ENCODE data around the gene MCU. TPM values are rescaled to one million over a fixed set of nuclear protein-coding genes. Genes with fewer than 3 reads are reported as not detected.
"Not testable (repeated sequence)": the region's sequence is repeated elsewhere in the genome, so short reads cannot be mapped to it uniquely, and the experiment has no call there.

Gene MCU
- total and polyA plus RNA-seq, 2 experiments from 2014 or later, result 31.6 to 41.7 TPM

GRCh38 chr10:72764151-72764550 lies 72.2 kb downstream of the MCU start:
- peaks cover 6% of the 10 kb centered on the region for H3K9me3 ChIP-seq (ENCODE audit: low read depth)
- no peak overlapping the region for H3K27ac ChIP-seq
- H3K4me2 ChIP-seq, result no peak overlapping the region
- no peak overlapping the region for H2AFZ ChIP-seq
- H3K4me1 ChIP-seq (ENCODE audit: insufficient read depth), result no peaks in the 10 kb centered on the region
- no peak overlapping the region for H3K4me3 ChIP-seq
- H3K79me2 ChIP-seq, result peaks cover 41% of the 10 kb centered on the region
- TF ChIP-seq EZH2 (IDR thresholded peaks at IDR 0.05; ENCODE audit: borderline replicate concordance) (no peak), CTCF (IDR thresholded peaks at IDR 0.05; ENCODE audit: poor library complexity) (no peak), EZH2phosphoT487 (IDR thresholded peaks at IDR 0.05; ENCODE audit: low read depth, severe bottlenecking, unreplicated experiment) (no peak)
- H3K9me2 ChIP-seq (replicated peaks; ENCODE audit: insufficient read depth), result no peaks in the 10 kb centered on the region
- no peaks in the 10 kb centered on the region for H3K27me3 ChIP-seq
- DNase-seq (ENCODE audit: low spot score), result no peak
- H4K20me1 ChIP-seq (ENCODE audit: insufficient read depth, poor library complexity, severe bottlenecking), result no peaks in the 10 kb centered on the region
- no peaks in the 10 kb centered on the region for H3K36me3 ChIP-seq (replicated peaks; ENCODE audit: insufficient read depth, low read depth)

- H3K9me3 ChIP-seq (ENCODE audit: low read depth), result peaks cover 6% of the 10 kb centered on the region
- 94% methylated on average over 3 of the region's 3 CpGs for WGBS (ENCODE audit: low lambda C conversion rate, missing lambda C conversion rate)
- no peak overlapping the region for H3K27ac ChIP-seq
- H3K4me2 ChIP-seq, result no peak overlapping the region
- no peaks in the 10 kb centered on the region for H4K20me1 ChIP-seq (ENCODE audit: insufficient read depth, poor library complexity, severe bottlenecking)
- H3K4me1 ChIP-seq (ENCODE audit: insufficient read depth), result no peaks in the 10 kb centered on the region
- H3K79me2 ChIP-seq, result peaks cover 38% of the 10 kb centered on the region
- no peak overlapping the region for H3K4me3 ChIP-seq
- no peak overlapping the region for H2AFZ ChIP-seq
- DNase-seq (ENCODE audit: low spot score), result no peak
- H3K36me3 ChIP-seq (replicated peaks; ENCODE audit: insufficient read depth, low read depth), result no peaks in the 10 kb centered on the region
- no peaks in the 10 kb centered on the region for H3K9me2 ChIP-seq (replicated peaks; ENCODE audit: insufficient read depth)
- H3K27me3 ChIP-seq, result no peaks in the 10 kb centered on the region
- no peak for TF ChIP-seq EZH2phosphoT487 (IDR thresholded peaks at IDR 0.05; ENCODE audit: low read depth, severe bottlenecking, unreplicated experiment)
- TF ChIP-seq CTCF (IDR thresholded peaks at IDR 0.05; ENCODE audit: poor library complexity), result no peak
- no peak for TF ChIP-seq EZH2 (IDR thresholded peaks at IDR 0.05; ENCODE audit: borderline replicate concordance)
These were observed 73.3 kb downstream of the MCU start for GRCh38 chr10:72765051-72765745.

GRCh38 chr10:72771195-72771594 lies 79.3 kb downstream of the MCU start:
- H3K9me2 ChIP-seq (replicated peaks; ENCODE audit: insufficient read depth); H3K9me3 ChIP-seq (ENCODE audit: low read depth); H3K4me1 ChIP-seq (ENCODE audit: insufficient read depth); H3K36me3 ChIP-seq (replicated peaks; ENCODE audit: insufficient read depth, low read depth); H3K4me3 ChIP-seq; DNase-seq (ENCODE audit: low spot score); H4K20me1 ChIP-seq (ENCODE audit: insufficient read depth, poor library complexity, severe bottlenecking); H3K27me3 ChIP-seq; H2AFZ ChIP-seq; H3K27ac ChIP-seq; H3K4me2 ChIP-seq: not testable (repeated sequence)
- H3K79me2 ChIP-seq, result peaks cover 26% of the 10 kb centered on the region

- Histone ChIP-seq H3K4me3 (no peak overlapping the region), H3K27ac (no peak overlapping the region), H2AFZ (no peak overlapping the region), H3K4me1 (ENCODE audit: insufficient read depth) (no peaks in the 10 kb centered on the region), H3K9me3 (ENCODE audit: low read depth) (peaks cover 1% of the 10 kb centered on the region), H3K9me2 (replicated peaks; ENCODE audit: insufficient read depth) (no peaks in the 10 kb centered on the region), H3K27me3 (no peaks in the 10 kb centered on the region), H4K20me1 (ENCODE audit: insufficient read depth, poor library complexity, severe bottlenecking) (no peaks in the 10 kb centered on the region), H3K79me2 (peaks cover 27% of the 10 kb centered on the region), H3K4me2 (no peak overlapping the region), H3K36me3 (replicated peaks; ENCODE audit: insufficient read depth, low read depth) (no peaks in the 10 kb centered on the region)
- DNase-seq (ENCODE audit: low spot score), result no peak
- WGBS (ENCODE audit: low lambda C conversion rate, missing lambda C conversion rate), result 100% methylated on average over 1 of the region's 1 CpG
- TF ChIP-seq EZH2phosphoT487 (IDR thresholded peaks at IDR 0.05; ENCODE audit: low read depth, severe bottlenecking, unreplicated experiment) (no peak), CTCF (IDR thresholded peaks at IDR 0.05; ENCODE audit: poor library complexity) (no peak), EZH2 (IDR thresholded peaks at IDR 0.05; ENCODE audit: borderline replicate concordance) (no peak)
These were observed 80.1 kb downstream of the MCU start for GRCh38 chr10:72772031-72772430.
